Activated T-helper 9 cell treated with anti-CD3 and anti-CD28 coated beads, Interleukin-2, amount 50 U/mL, for 16 hours (primary cell): ENCODE measurements around the gene FAM9C.
"Not testable (repeated sequence)": the region's sequence is repeated elsewhere in the genome, so short reads cannot be mapped to it uniquely, and the experiment has no call there.

Source experiments
- DNase-seq: peaks from one replicate; pipeline ENCODE4 v3.0.0-alpha.2; 2020; ENCODE audit warnings: low read depth

The FAM9C gene

DNA sequence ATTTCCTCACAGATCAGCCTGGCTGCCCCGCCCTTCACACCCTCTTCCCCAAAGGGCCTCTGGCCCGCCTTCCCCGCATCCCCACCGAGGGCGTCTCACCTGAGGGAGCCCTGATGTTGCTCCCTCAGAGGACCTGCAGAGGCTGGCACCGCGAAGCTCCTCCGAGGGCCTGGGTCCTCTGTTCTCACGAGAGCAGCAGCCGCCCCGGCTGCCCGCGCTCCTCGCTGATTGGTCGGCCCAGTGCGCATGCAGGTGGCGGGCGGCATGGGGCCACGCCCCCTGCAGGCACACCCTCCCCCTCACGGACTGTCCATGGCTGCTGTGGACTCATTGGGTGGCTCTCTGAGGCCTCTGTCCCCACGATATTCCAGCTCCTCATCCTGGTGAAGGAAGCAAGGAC, at the start of gene FAM9C:
Gene FAM9C (minus strand): TSS at position 180 of the 400 bp plus-strand sequence. CDS start 831 bp downstream, outside the sequence.
- no peak for DNase-seq

DNA sequence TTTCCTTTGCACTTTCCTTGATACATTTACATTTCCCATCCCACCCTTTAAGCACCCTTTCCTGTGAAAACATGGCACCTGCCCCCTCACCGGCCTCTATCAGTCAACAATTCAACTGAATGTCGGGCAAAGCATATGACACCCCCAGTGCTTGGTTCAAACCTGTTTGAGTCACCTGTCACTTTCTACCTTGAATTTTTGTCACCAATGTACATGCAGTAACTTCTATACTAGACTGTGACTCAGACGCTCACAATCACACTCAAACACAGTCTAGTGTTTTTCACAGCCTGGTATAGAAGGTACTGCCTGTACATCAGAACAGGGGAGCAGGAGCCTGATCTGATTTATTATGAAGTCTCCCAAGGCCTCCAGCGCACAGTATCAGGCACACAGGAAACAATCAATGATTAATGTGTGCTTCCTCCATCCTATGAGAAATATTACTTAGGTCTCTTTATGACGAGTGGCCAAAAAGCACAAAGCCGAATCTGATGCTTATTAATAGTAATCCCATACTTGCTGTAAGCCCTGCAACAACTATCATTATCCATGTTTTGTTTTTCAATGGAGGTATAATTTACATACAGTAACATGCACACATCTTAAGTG, 49.2 kb upstream of the FAM9C start:
- no peak for DNase-seq

DNA sequence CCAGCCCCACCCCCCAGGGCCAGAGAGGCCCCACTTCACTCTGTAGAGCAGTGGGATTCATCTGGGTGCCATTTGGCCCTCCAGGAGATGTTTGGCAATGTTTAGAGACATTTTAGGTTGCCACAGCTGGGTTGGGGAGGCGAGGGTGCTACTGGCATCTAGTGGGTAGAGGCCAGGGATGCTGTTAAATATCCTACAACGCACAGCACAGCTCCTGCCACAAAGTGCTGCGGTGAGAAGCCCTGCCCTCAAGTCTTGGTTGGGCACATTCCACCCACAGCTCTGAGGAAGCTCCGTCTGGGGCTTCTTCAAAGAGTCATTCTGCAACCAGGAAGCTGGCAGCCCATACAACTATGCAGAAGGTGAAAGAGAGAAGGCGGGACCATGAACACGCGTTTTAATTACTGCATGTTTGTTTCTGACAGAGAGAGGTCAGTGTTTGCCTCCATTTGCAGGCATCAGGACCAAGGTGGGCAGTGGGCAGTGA, 48.1 kb upstream of the FAM9C start:
- DNase-seq = peak; percentile 60

DNA sequence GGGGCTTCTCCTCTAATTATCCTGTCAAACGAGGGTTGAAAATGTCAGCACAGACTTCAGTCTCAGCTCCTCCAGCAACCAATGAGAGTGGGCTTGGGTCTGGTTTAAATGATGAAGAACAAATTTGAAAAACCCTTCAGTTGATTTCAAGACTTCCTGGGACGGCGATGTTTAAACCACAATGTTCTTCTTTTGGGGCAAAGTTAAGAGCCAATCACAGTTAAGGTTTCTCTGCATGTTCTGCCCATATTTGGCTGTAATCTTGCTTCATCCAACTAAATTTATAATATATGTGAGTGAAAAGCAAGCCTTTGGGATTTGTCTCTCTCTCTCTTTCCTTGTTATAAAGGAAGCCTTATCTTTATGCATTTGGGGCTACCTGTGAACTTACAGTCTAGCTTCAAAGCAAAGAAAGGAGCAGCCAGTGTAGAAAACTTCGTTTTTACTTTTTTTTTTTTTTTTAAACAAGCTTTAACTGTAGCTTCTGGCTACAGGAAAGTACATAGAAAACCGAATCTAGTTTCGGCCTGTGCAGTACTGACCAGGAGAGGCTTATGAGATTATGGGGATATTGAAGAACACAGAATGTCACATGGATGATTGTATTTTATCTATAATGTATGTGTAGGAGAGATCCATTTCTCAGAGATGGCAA, 46.8 kb upstream of the FAM9C start:
- DNase-seq = no peak

GRCh38 chrX:13090339-13091110, 46.1 kb upstream of the FAM9C start:
- DNase-seq = no peak

GRCh38 chrX:13090027-13090338, 45.6 kb upstream of the FAM9C start:
- no peak for DNase-seq

DNA sequence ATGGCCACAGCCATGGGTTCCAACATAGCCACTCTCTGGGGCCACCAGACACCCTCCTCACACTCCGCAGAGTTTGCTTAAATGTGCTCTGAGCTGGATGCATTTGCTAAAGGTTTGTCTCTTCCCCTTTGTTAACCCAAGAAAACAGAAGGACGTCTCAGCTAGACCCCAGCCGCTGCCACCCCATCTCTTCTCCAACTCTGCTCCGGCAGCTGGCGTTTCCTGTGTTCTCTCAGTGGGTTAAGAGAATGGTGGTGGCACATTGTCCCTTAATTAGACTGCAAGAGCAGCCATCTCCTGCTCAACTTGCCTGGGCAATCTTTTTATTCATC, 43.7 kb upstream of the FAM9C start:
- no peak for DNase-seq

- peak; percentile 55 for DNase-seq
Measured at GRCh38 chrX:13087322-13088155, 43.1 kb upstream of the FAM9C start.

GRCh38 chrX:13086793-13087321, 42.4 kb upstream of the FAM9C start:
- DNase-seq = not testable (repeated sequence)

DNA sequence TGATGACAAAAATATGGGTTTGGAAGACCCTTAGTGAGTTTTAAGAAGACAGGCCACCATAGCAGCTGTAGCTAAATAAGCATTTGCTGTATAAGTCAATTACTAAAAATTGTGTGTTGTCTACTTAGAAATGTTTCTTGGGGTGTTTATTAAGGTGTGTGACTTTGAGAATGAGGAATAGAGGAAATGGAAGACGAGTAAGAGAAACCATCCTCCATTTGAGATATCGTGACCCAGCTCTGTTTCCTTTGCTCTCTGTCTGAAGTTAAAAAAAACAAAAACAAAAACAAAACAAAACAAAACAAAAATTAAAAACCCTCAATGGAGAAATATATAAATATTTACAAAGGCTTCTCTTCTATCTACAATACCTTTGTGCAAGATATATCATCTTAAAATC, 41.7 kb upstream of the FAM9C start:
- no peak for DNase-seq

DNA sequence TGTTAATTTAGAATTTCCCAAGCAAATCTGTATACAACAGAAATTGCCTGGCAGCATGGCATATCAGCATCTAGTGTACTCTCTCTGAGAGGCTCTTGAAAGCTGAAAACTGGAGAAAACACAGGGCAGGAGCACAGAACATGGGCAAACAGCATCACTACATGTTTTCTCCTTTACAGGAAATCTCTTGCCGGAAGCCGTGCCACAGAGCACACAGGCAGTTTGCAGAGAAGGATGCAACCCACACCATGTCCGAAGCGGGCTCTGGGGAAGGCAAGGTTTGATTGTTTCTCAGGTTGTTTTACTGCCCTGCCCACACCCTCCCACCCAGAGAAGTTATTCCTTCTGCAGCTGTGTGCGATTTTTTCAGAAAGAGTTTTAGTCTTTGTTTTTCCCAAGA, 41.1 kb upstream of the FAM9C start:
- DNase-seq = no peak

GRCh38 chrX:13084611-13085010, 40.2 kb upstream of the FAM9C start:
- DNase-seq = no peak

DNA sequence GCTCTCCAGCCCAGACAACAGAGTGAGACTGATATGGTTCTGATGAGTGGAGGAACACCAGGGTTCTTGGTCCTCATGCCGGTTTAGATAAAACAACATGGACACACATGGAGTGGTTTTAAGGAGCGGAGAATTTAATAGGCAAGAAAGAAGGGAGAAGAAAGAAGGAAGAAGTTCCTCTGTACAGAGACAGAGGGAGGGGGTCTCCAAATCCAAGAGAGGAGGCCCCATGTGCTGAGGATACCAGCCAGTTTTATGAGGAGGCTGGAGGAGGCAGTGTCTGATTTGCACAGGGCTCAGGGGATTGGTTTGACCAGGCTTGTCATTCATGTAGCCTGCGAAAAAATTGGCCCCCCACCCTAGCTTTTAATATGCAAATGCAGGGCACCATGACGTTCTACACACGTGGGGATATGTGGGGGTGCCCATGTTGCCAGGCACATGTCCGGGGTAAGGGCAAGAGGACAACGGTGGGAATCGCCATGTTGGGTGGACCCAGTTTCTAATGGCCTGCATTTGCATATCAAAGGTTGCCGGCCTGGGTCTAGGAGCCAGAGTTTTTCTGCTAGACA, 39.4 kb upstream of the FAM9C start:
- not testable (repeated sequence) for DNase-seq

- DNase-seq = no peak
Measured at GRCh38 chrX:13082206-13083065, 38.0 kb upstream of the FAM9C start.

- no peak for DNase-seq
Measured at GRCh38 chrX:13081395-13082205, 37.2 kb upstream of the FAM9C start.

- DNase-seq = no peak
Measured at GRCh38 chrX:13080128-13080795, 35.8 kb upstream of the FAM9C start.

GRCh38 chrX:13078739-13079444, 34.5 kb upstream of the FAM9C start:
- DNase-seq = no peak

GRCh38 chrX:13077168-13077567, 32.7 kb upstream of the FAM9C start:
- no peak for DNase-seq
